ENCODE data around the gene DDX39B.

DDX39B gene

DNA sequence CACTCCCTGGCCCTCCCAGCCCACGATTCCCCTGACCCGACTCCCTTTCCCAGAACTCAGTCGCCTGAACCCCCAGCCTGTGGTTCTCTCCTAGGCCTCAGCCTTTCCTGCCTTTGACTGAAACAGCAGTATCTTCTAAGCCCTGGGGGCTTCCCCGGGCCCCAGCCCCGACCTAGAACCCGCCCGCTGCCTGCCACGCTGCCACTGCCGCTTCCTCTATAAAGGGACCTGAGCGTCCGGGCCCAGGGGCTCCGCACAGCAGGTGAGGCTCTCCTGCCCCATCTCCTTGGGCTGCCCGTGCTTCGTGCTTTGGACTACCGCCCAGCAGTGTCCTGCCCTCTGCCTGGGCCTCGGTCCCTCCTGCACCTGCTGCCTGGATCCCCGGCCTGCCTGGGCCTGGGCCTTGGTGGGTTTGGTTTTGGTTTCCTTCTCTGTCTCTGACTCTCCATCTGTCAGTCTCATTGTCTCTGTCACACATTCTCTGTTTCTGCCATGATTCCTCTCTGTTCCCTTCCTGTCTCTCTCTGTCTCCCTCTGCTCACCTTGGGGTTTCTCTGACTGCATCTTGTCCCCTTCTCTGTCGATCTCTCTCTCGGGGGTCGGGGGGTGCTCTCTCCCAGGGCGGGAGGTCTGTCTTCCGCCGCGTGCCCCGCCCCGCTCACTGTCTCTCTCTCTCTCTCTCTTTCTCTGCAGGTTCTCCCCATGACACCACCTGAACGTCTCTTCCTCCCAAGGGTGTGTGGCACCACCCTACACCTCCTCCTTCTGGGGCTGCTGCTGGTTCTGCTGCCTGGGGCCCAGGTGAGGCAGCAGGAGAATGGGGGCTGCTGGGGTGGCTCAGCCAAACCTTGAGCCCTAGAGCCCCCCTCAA is 30.5 kb upstream of the DDX39B start, which contains the start of gene LTA:
TSS of gene LTA (plus strand) at position 249 of the 871 bp plus-strand sequence. CDS start at position 703, 454 bp downstream.
- Histone ChIP-seq H3K27me3 (ENCODE audit: control insufficient read depth, insufficient read depth, low read length) (peaks cover 10% of the 10 kb centered on the region), H3K4me3 (ENCODE audit: low read length) (no peak within 1 kb of the TSS), H3K9me3 (ENCODE audit: control insufficient read depth, low read length) (no peaks in the 10 kb centered on the region), H3K9ac (ENCODE audit: low read length) (no peak within 1 kb of the TSS), H3K36me3 (ENCODE audit: control insufficient read depth, insufficient read depth, low read length) (no peaks in the 10 kb centered on the region), H3K4me1 (ENCODE audit: control insufficient read depth, insufficient read depth, low read length) (no peaks in the 10 kb centered on the region)

DNA sequence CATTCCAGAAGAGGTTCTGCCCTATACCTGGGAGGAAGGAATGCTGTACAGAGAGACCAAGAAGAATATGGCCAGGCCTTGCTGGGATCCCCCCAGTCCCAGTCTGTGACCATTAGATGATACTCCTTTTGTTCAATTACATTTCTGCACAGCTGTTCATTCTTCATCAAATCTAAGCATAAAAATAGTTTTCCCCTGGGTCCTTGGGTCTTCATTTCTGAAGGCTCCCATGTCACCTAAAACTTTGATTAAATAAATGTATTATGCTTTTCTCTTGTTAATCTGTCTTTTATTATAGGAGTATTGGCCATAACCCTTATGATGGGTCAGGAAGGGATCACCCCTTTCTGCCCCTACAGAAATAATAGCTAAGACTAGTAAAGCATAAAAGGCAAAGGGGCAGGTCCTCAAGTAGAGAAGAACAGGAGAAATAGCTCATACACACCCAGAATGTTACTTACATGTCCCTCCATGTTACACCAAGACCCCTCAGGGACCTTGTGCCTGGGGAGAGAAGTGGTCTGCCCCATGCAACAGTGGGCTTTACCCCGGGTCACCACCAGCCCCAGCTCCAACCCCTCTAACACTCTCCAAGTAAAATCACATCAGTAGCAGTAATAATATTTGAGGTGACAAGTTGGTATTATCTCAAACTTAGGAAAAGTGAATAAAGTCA is 28.2 kb upstream of the DDX39B start:
- Histone ChIP-seq H3K4me3 (ENCODE audit: low read length) (no peak overlapping the region), H3K36me3 (ENCODE audit: control insufficient read depth, insufficient read depth, low read length) (no peaks in the 10 kb centered on the region), H3K9ac (ENCODE audit: low read length) (no peak overlapping the region), H3K4me1 (ENCODE audit: control insufficient read depth, insufficient read depth, low read length) (no peaks in the 10 kb centered on the region), H3K27me3 (ENCODE audit: control insufficient read depth, insufficient read depth, low read length) (peaks cover 5% of the 10 kb centered on the region), H3K9me3 (ENCODE audit: control insufficient read depth, low read length) (no peaks in the 10 kb centered on the region)

DNA sequence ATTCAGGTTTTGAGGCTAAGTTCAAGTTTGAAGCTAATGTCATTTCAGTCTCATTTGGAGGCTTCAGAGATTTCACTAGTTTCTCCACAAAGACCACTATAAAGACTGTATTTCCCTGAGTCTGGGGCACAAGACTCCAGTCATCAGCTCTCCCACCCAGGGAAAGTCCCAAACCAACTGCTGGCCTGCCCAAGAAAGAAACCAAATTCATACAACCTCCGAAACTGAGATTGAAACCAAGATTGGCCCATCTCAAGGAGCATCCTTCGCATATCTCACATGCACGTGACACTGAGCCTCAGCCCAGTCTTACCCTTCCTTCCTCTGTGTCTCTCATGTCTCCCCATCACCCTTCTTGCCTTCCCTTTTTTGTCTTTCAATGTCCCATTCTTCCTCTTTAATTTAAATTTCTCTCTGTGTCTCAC is 26.7 kb upstream of the DDX39B start:
- H3K27me3 ChIP-seq (ENCODE audit: control insufficient read depth, insufficient read depth, low read length): peaks cover 3% of the 10 kb centered on the region

DNA sequence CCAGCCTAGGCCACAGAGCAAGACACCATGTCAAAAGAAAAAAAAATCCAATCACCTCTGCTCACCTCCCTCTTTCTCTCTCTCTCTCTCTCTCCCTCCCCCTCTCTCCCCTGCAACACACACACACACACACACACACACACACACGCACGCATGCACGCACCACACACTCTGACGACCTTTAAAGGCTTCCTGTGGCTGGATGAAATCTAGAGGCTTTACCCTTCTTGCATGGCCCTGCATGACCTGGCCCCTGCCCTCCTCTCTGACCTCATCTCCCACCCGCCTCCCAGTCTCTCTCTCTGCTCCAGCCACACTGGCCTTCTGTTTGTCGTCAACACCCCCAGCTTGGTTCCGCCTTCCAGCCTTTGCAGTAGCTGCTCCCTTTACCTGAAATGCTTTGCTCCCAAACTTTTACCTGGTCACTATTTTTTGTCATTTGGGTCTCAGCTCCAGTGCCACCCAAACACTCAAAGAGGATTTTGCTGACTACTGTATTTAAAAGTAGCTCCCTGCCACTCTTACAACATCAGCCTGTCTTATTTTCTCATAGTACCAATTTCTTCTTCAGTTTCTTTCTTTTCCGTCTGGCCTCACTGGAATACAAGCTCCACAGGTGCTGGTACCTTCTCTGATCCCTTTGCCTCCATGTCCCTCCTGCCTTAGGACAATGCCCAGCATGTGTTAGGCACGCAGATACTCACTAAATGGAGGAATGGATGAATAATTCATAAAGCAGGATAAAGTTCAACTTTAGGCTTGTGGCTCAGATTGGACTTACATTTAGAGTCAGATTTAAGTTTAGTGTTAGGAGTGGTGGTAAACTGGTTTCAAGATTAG is 25.9 kb upstream of the DDX39B start:
- peaks cover 3% of the 10 kb centered on the region for H3K27me3 ChIP-seq (ENCODE audit: control insufficient read depth, insufficient read depth, low read length)
- no peak overlapping the region for H3K4me3 ChIP-seq (ENCODE audit: low read length)
- H3K36me3 ChIP-seq (ENCODE audit: control insufficient read depth, insufficient read depth, low read length): no peaks in the 10 kb centered on the region
- H3K9ac ChIP-seq (ENCODE audit: low read length): no peak overlapping the region
- no peaks in the 10 kb centered on the region for H3K4me1 ChIP-seq (ENCODE audit: control insufficient read depth, insufficient read depth, low read length)
- no peaks in the 10 kb centered on the region for H3K9me3 ChIP-seq (ENCODE audit: control insufficient read depth, low read length)

More for the DNA sequence above, 26.7 kb upstream of the DDX39B start:
- Histone ChIP-seq H3K4me1 (ENCODE audit: control insufficient read depth, insufficient read depth, low read length) (no peaks in the 10 kb centered on the region), H3K36me3 (ENCODE audit: control insufficient read depth, insufficient read depth, low read length) (no peaks in the 10 kb centered on the region), H3K4me3 (ENCODE audit: low read length) (no peak overlapping the region), H3K9me3 (ENCODE audit: control insufficient read depth, low read length) (no peaks in the 10 kb centered on the region), H3K9ac (ENCODE audit: low read length) (no peak overlapping the region)

DNA sequence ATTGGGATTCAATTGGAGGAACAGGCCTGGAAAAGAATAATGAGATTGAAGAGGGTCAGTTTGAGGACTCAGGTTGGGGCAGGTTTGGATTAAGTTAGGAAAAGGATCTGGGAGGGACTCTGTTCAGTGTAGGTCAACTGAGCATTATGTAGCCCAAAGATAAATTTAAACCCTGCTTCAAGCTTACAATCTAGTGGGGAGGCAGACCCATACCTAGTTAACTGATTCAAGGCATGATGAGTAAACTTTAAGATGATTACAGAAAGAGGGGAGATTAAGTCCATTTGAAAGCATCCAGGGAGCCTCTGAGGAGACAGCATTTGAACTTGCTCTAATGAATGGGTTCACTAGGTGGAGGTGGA is 18.9 kb upstream of the DDX39B start:
- Histone ChIP-seq H3K4me3 (ENCODE audit: low read length) (no peak overlapping the region), H3K9me3 (ENCODE audit: control insufficient read depth, low read length) (no peaks in the 10 kb centered on the region), H3K27me3 (ENCODE audit: control insufficient read depth, insufficient read depth, low read length) (no peaks in the 10 kb centered on the region), H3K9ac (ENCODE audit: low read length) (no peak overlapping the region), H3K36me3 (ENCODE audit: control insufficient read depth, insufficient read depth, low read length) (no peaks in the 10 kb centered on the region), H3K4me1 (ENCODE audit: control insufficient read depth, insufficient read depth, low read length) (no peaks in the 10 kb centered on the region)

DNA sequence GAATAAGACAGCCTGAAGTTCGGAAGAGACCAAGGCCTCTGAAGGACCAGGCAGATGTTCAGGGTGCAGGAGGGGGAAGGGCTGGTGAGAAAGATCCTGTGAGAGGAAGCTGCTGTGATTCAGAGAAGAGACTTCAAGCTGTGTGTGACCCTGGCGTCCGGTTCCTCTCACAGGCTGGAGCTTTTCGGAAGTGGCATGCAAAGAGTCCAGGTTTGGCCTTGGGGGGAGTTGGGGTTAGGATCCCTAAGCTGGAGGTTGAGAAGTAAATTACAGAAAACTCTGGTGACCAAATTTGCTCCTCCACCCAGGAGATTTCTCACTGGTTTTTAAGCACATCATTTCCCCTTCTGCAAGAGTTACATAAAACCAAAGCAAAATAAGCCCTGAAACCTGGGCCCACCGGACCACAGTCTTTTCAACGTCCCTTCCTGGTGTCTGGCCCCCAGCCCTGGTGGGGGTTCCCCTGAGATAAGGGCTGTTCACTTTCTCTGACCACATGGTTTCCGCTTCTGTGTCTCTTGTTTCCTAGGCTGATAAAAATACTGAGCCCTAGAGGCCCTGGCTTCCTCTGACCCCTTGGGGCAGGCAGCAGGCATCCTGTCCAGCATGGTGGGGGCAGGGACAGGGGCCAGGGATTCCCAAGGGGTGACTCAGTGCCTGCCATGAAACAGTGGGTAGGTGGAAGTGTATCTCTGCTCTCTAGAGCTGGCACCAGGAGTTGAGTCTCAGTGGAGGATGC is 18.3 kb upstream of the DDX39B start:
- Histone ChIP-seq H3K36me3 (ENCODE audit: control insufficient read depth, insufficient read depth, low read length) (no peaks in the 10 kb centered on the region), H3K9me3 (ENCODE audit: control insufficient read depth, low read length) (no peaks in the 10 kb centered on the region), H3K9ac (ENCODE audit: low read length) (no peak overlapping the region), H3K4me3 (ENCODE audit: low read length) (no peak overlapping the region), H3K27me3 (ENCODE audit: control insufficient read depth, insufficient read depth, low read length) (no peaks in the 10 kb centered on the region), H3K4me1 (ENCODE audit: control insufficient read depth, insufficient read depth, low read length) (no peaks in the 10 kb centered on the region)

DNA sequence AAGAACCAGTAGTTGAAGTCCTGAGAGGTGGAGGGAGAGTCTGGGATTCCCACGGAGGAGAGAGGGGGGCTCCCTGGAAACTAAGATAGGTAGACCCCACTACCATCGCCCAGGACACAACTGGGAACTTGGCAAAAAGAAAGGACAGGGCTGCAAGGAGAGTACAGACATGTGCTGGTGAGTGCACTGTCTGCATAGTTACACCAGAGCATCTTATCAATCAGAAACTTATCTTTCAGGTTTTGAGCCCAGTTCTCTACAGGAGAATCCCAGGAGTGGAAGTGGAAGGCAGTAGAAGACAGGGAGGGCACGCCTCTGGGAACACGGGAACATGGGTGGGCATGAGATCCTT is 17.8 kb upstream of the DDX39B start:
- no peak overlapping the region for H3K4me3 ChIP-seq (ENCODE audit: low read length)
- no peaks in the 10 kb centered on the region for H3K4me1 ChIP-seq (ENCODE audit: control insufficient read depth, insufficient read depth, low read length)
- H3K9ac ChIP-seq (ENCODE audit: low read length): no peak overlapping the region

DNA sequence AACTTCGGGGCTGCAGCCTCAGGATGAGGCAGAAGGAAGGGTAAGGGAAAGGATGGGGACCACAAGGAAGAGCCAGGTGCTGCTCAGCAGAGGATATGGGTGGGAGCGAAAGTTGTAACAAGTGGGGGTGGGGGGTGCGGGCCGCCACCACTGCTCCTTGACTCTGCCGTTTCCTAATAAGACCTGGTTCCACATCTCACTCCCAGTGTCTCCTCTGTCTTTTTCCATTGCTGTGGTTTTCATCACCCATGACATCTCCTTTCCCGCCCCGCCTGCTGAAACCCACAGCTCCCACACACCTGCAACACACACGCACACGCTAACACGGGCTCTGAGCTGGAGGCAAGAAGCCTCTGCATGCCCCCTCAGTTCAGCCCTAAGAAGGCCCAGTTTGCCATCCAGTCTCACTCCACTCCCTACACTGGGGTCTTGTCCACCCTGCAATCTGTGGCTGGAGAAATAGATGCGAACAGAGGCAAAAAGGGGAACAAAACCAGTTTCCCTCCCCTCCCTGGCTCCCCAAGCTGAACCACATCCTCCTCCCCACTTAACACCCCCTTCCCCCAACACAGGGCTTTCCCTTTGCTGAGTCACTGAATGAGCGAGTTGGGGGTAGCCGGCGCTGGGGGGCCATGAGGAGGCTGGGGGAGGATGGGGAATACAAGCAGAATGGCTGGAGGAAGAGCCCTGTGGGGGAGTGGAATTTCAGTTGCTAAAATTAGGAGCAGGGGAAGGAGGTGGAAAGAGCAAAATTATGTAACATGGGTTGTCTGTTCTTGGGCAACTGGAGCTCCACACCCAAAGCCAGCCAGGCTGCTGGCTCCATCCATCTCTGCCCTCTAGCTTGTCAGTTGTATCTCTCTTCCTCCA is 17.1 kb upstream of the DDX39B start:
- Histone ChIP-seq H3K4me3 (ENCODE audit: low read length) (no peak overlapping the region), H3K36me3 (ENCODE audit: control insufficient read depth, insufficient read depth, low read length) (no peaks in the 10 kb centered on the region), H3K9me3 (ENCODE audit: control insufficient read depth, low read length) (no peaks in the 10 kb centered on the region), H3K4me1 (ENCODE audit: control insufficient read depth, insufficient read depth, low read length) (no peaks in the 10 kb centered on the region), H3K27me3 (ENCODE audit: control insufficient read depth, insufficient read depth, low read length) (no peaks in the 10 kb centered on the region), H3K9ac (ENCODE audit: low read length) (no peak overlapping the region)

More for the DNA sequence above, 17.8 kb upstream of the DDX39B start:
- no peaks in the 10 kb centered on the region for H3K9me3 ChIP-seq (ENCODE audit: control insufficient read depth, low read length)
- no peaks in the 10 kb centered on the region for H3K27me3 ChIP-seq (ENCODE audit: control insufficient read depth, insufficient read depth, low read length)
- no peaks in the 10 kb centered on the region for H3K36me3 ChIP-seq (ENCODE audit: control insufficient read depth, insufficient read depth, low read length)

DNA sequence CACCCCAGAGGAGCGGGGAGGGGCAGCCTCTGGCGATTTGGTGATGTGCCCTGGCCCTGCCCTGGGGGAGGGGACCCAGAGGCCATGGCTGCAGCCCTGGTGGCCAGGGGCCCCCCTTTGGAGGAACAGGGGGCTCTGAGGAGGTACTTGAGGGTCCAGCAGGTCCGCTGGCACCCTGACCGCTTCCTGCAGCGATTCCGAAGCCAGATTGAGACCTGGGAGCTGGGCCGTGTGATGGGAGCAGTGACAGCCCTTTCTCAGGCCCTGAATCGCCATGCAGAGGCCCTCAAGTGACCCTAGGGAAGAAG is 16.5 kb upstream of the DDX39B start:
- Histone ChIP-seq H3K4me3 (ENCODE audit: low read length) (no peak overlapping the region), H3K36me3 (ENCODE audit: control insufficient read depth, insufficient read depth, low read length) (no peaks in the 10 kb centered on the region), H3K9me3 (ENCODE audit: control insufficient read depth, low read length) (no peaks in the 10 kb centered on the region), H3K9ac (ENCODE audit: low read length) (no peak overlapping the region), H3K27me3 (ENCODE audit: control insufficient read depth, insufficient read depth, low read length) (no peaks in the 10 kb centered on the region), H3K4me1 (ENCODE audit: control insufficient read depth, insufficient read depth, low read length) (no peaks in the 10 kb centered on the region)

DNA sequence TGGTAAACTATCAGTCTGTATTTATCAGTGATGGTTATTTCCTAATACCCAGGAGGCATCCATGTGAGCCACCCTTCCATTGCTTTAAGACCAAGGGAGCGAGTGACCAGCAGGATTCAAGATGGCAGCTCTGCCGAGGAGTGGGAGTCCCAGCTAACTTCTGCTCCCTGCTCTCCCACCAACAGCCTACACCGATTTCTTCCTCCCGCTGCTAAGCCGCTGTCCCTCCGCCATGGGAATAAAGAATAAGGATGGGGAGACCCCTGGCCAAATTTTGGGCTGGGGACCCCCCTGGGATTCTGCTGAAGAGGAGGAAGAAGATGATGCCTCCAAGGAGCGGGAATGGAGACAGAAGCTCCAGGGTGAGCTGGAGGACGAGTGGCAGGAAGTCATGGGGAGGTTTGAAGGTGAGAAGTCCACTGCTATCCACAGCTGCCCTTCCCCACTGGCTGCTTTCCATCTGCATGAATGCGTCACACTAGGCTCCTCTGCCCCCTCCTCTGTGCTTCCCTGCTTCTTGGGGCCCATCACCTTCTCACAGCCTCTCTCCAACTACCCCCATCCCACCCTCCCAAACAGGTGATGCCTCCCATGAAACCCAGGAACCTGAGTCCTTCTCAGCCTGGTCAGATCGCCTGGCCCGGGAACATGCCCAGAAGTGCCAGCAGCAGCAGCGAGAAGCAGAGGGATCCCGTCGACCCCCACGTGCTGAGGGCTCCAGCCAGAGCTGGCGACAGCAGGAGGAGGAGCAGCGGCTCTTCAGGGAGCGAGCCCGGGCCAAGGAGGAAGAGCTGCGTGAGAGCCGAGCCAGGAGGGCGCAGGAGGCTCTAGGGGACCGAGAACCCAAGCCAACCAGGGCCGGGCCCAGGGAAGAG is 15.9 kb upstream of the DDX39B start:
- Histone ChIP-seq H3K36me3 (ENCODE audit: control insufficient read depth, insufficient read depth, low read length) (no peaks in the 10 kb centered on the region), H3K9me3 (ENCODE audit: control insufficient read depth, low read length) (no peaks in the 10 kb centered on the region), H3K4me3 (ENCODE audit: low read length) (no peak overlapping the region), H3K9ac (ENCODE audit: low read length) (peak overlapping the region; percentile 15), H3K4me1 (ENCODE audit: control insufficient read depth, insufficient read depth, low read length) (no peaks in the 10 kb centered on the region), H3K27me3 (ENCODE audit: control insufficient read depth, insufficient read depth, low read length) (no peaks in the 10 kb centered on the region)

Data from mucosa of stomach (tissue), 1 donor.